ENCODE measurements around the gene CBLN4. TPM values are rescaled to one million over a fixed set of nuclear protein-coding genes. Genes with fewer than 3 reads are reported as not detected.

CBLN4 gene
- not detected in 2 replicates for polyA plus RNA-seq (2011; rRNA removed)
- polyA minus RNA-seq (2011; rRNA and poly(A)+ RNA removed) = not detected in 2 replicates

GRCh38 chr20:56005389-56005715 lies at the start of gene CBLN4:
CBLN4 (minus strand) TSS chr20:56005519; CDS start chr20:56004171, 1,348 bp downstream.
- Histone ChIP-seq H3K27me3 (ENCODE audit: control insufficient read depth, insufficient read depth, low read length) (no peaks in the 10 kb centered on the region), H3K27ac (ENCODE audit: low read depth, low read length) (no peak within 1 kb of the TSS), H3K4me3 (ENCODE audit: low read depth, low read length) (no peak within 1 kb of the TSS), H3K9me3 (ENCODE audit: control insufficient read depth, insufficient read depth, low read length) (peaks cover 43% of the 10 kb centered on the region)
- no peak for DNase-seq (ENCODE audit: low read depth, low spot score)
- POLR2A ChIA-PET = no interaction called here
- TF ChIP-seq CTCF (IDR thresholded peaks at IDR 0.05; ENCODE audit: low read depth, low read length) = no peak
- CTCF ChIA-PET = no interaction called here

DNA sequence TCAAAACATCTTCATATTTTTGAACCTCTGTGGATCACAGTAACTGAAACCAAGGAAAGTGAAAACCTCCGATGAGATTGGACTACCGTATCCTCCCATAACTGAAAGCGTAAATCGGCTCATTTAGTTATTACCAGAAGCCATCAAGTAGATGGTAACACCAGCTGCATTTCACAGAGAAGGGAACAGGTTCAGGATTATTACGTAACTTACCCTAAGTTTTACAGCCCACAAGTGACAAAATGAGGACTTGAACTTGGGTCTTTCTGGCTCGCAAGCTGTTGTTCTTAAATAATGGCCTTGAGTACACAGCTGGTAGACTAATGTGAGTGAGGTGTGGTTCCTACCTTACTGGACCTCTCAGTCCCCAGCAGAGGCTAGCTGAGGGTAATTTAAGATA lies 37.9 kb upstream of the CBLN4 start:
- H3K4me3 ChIP-seq (ENCODE audit: low read depth, low read length) = no peak overlapping the region
- H3K9me3 ChIP-seq (ENCODE audit: control insufficient read depth, insufficient read depth, low read length) = peaks cover 7% of the 10 kb centered on the region; the same call in 1 of the 2 replicates
- H3K27ac ChIP-seq (ENCODE audit: low read depth, low read length) = no peak overlapping the region
- TF ChIP-seq CTCF (IDR thresholded peaks at IDR 0.05; ENCODE audit: low read depth, low read length) = no peak
- DNase-seq (ENCODE audit: low read depth, low spot score) = no peak
- no peaks in the 10 kb centered on the region for H3K27me3 ChIP-seq (ENCODE audit: control insufficient read depth, insufficient read depth, low read length)
- ChIA-PET CTCF (no interaction called here), POLR2A (no interaction called here)

- Histone ChIP-seq H3K4me3 (ENCODE audit: low read depth, low read length) (no peak overlapping the region), H3K9me3 (ENCODE audit: control insufficient read depth, insufficient read depth, low read length) (peaks cover 18% of the 10 kb centered on the region; the same call in 1 of the 2 replicates), H3K27ac (ENCODE audit: low read depth, low read length) (no peak overlapping the region), H3K27me3 (ENCODE audit: control insufficient read depth, insufficient read depth, low read length) (no peaks in the 10 kb centered on the region)
- ChIA-PET CTCF (no interaction called here), POLR2A (no interaction called here)
- no peak for TF ChIP-seq CTCF (IDR thresholded peaks at IDR 0.05; ENCODE audit: low read depth, low read length)
- no peak for DNase-seq (ENCODE audit: low read depth, low spot score)
Observed at GRCh38 chr20:56032251-56032650, 26.9 kb upstream of the CBLN4 start.

DNA sequence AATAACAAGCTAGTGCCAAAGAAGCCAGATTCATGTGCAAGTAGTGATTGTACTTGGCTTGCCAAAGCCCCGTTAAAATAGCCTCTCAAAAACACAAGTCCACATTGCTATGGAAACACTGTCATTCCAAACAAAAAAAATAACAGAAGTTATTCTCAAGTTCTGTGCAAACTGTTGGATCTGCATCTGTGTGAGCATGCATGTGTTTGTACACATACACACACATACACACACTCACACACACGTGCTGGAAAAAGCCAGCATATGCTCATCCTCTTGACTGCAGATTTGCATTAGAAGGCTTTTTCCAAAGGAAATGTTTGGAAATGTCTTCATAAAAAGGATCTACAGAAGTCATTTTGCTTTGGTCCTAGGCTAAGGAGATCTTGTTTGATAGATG lies 13.4 kb upstream of the CBLN4 start:
- CTCF ChIA-PET = no interaction called here
- no peak for DNase-seq (ENCODE audit: low read depth, low spot score)
- peaks cover 18% of the 10 kb centered on the region for H3K9me3 ChIP-seq (ENCODE audit: control insufficient read depth, insufficient read depth, low read length)
- no peak overlapping the region for H3K27ac ChIP-seq (ENCODE audit: low read depth, low read length)
- H3K4me3 ChIP-seq (ENCODE audit: low read depth, low read length) = no peak overlapping the region
- no peaks in the 10 kb centered on the region for H3K27me3 ChIP-seq (ENCODE audit: control insufficient read depth, insufficient read depth, low read length)
- no peak for TF ChIP-seq CTCF (IDR thresholded peaks at IDR 0.05; ENCODE audit: low read depth, low read length)
- POLR2A ChIA-PET = no interaction called here

DNA sequence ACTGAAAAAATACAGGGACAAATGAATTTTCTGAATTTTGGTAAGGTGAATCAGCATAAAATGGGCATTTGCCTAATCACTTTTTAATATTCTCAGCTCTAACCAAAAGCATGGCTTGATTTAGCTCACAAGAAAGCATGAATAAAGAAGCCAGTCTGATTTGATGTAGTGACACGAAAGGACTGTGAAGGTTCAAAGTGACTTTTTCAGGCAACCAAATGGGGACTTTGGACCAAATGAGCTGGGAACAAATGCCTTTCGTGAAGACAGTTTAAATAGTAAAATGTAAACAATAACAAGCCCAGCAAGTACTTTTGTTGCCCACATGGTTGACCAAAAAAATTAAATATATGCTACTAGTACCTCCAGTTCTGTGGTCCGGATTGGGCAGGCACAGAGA lies 12.9 kb upstream of the CBLN4 start:
- no peak overlapping the region for H3K4me3 ChIP-seq (ENCODE audit: low read depth, low read length)
- no peak for DNase-seq (ENCODE audit: low read depth, low spot score)
- peaks cover 18% of the 10 kb centered on the region for H3K9me3 ChIP-seq (ENCODE audit: control insufficient read depth, insufficient read depth, low read length)
- CTCF ChIA-PET = no interaction called here
- POLR2A ChIA-PET = no interaction called here
- H3K27ac ChIP-seq (ENCODE audit: low read depth, low read length) = no peak overlapping the region
- no peaks in the 10 kb centered on the region for H3K27me3 ChIP-seq (ENCODE audit: control insufficient read depth, insufficient read depth, low read length)
- TF ChIP-seq CTCF (IDR thresholded peaks at IDR 0.05; ENCODE audit: low read depth, low read length) = no peak
